Measurements from ENCODE around the gene GPR87.

The GPR87 gene

GRCh38 chr3:151315846-151316245, 774 bp downstream of the GPR87 start:
- DNase-seq (ENCODE audit: low read depth, low spot score): no peak

- DNase-seq (ENCODE audit: low read depth, low spot score): no peak
These were observed 1.5 kb downstream of the GPR87 start for GRCh38 chr3:151315136-151315535.

- no peak for DNase-seq (ENCODE audit: low read depth, low spot score)
These were observed 2.0 kb downstream of the GPR87 start for GRCh38 chr3:151314593-151314992.

GRCh38 chr3:151314137-151314536, 2.5 kb downstream of the GPR87 start:
- no peak for DNase-seq (ENCODE audit: low read depth, low spot score)

- DNase-seq (ENCODE audit: low read depth, low spot score): no peak
These were observed 3.6 kb downstream of the GPR87 start for GRCh38 chr3:151312972-151313371.

- no peak for DNase-seq (ENCODE audit: low read depth, low spot score)
These were observed 7.1 kb downstream of the GPR87 start for GRCh38 chr3:151309566-151309965.

- no peak for DNase-seq (ENCODE audit: low read depth, low spot score)
These were observed 8.8 kb downstream of the GPR87 start for GRCh38 chr3:151307583-151308488.

- DNase-seq (ENCODE audit: low read depth, low spot score): no peak
These were observed 9.5 kb downstream of the GPR87 start for GRCh38 chr3:151307131-151307530.

GRCh38 chr3:151306168-151306810, 10.3 kb downstream of the GPR87 start:
- no peak for DNase-seq (ENCODE audit: low read depth, low spot score)

- no peak for DNase-seq (ENCODE audit: low read depth, low spot score)
These were observed 10.9 kb downstream of the GPR87 start for GRCh38 chr3:151305775-151306151.

- no peak for DNase-seq (ENCODE audit: low read depth, low spot score)
These were observed 11.4 kb downstream of the GPR87 start for GRCh38 chr3:151305060-151305774.

GRCh38 chr3:151303751-151304150, 12.9 kb downstream of the GPR87 start:
- no peak for DNase-seq (ENCODE audit: low read depth, low spot score)

GRCh38 chr3:151301787-151302186, 14.8 kb downstream of the GPR87 start:
- no peak for DNase-seq (ENCODE audit: low read depth, low spot score)

- DNase-seq (ENCODE audit: low read depth, low spot score): no peak
These were observed 16.1 kb downstream of the GPR87 start for GRCh38 chr3:151300539-151300938.

- DNase-seq (ENCODE audit: low read depth, low spot score): no peak
These were observed 17.6 kb downstream of the GPR87 start for GRCh38 chr3:151299006-151299405.

GRCh38 chr3:151297429-151297828, 19.2 kb downstream of the GPR87 start:
- no peak for DNase-seq (ENCODE audit: low read depth, low spot score)

- DNase-seq (ENCODE audit: low read depth, low spot score): no peak
These were observed 20.4 kb downstream of the GPR87 start for GRCh38 chr3:151296226-151296625.

- no peak for DNase-seq (ENCODE audit: low read depth, low spot score)
These were observed 23.5 kb downstream of the GPR87 start for GRCh38 chr3:151293127-151293526.

GRCh38 chr3:151290673-151291072, 25.9 kb downstream of the GPR87 start:
- DNase-seq (ENCODE audit: low read depth, low spot score): no peak

- no peak for DNase-seq (ENCODE audit: low read depth, low spot score)
These were observed 27.2 kb downstream of the GPR87 start for GRCh38 chr3:151289445-151289844.

- no peak for DNase-seq (ENCODE audit: low read depth, low spot score)
These were observed 30.7 kb downstream of the GPR87 start for GRCh38 chr3:151285940-151286339.

- DNase-seq (ENCODE audit: low read depth, low spot score): no peak
These were observed 32.6 kb downstream of the GPR87 start for GRCh38 chr3:151283907-151284461.
